Dermis microvascular lymphatic vessel endothelial cell (primary cell): ENCODE data around the gene WSB2. TPM values are rescaled to one million over a fixed set of nuclear protein-coding genes. Genes with fewer than 3 reads are reported as not detected.
"Not testable (repeated sequence)": the region's sequence is repeated elsewhere in the genome, so short reads cannot be mapped to it uniquely, and the experiment has no call there.

Source experiments
- DNase-seq, 2 donors: peaks; one replicate each; pipeline versions ENCODE4 v3.0.0 to v3.0.0-alpha.2; 2010; ENCODE audit warnings: low read depth in 2 of 2
- total RNA-seq: library from RNA; depleted of rRNA; stranded (reverse); fragments of >200 nt; gene quantifications from 2 replicates; pipeline ENCODE4 v1.2.1, GENCODE V29; 2014

The WSB2 gene
- 82.4 and 116 TPM in 2 replicates for total RNA-seq

GRCh38 chr12:118061011-118061872 lies at the start of gene WSB2:
TSS of gene WSB2 (minus strand) at chr12:118061179. CDS start at chr12:118061048, 131 bp downstream.
- peak; percentile 75 to 85 for DNase-seq

- no peak for DNase-seq
These were observed 48.1 kb upstream of the WSB2 start for GRCh38 chr12:118109088-118109487.

- DNase-seq, result no peak
These were observed 46.7 kb upstream of the WSB2 start for GRCh38 chr12:118107694-118108093.

GRCh38 chr12:118107011-118107410 lies 46.0 kb upstream of the WSB2 start:
- DNase-seq, result no peak

GRCh38 chr12:118103601-118104382 lies 42.8 kb upstream of the WSB2 start, which contains the start of gene VSIG10:
TSS of gene VSIG10 (minus strand) at chr12:118104011. CDS start at chr12:118103671, 340 bp downstream.
- DNase-seq, result peak; percentile 57 to 79

GRCh38 chr12:118103201-118103600 lies 42.2 kb upstream of the WSB2 start:
- peak in 1 of 2 donors; percentile 29 for DNase-seq

- DNase-seq, result no peak
These were observed 41.6 kb upstream of the WSB2 start for GRCh38 chr12:118102609-118103008.

GRCh38 chr12:118102070-118102469 lies 41.1 kb upstream of the WSB2 start:
- peak in 1 of 2 donors; percentile 8 for DNase-seq

- no peak for DNase-seq
These were observed 40.1 kb upstream of the WSB2 start for GRCh38 chr12:118101051-118101450.

GRCh38 chr12:118098911-118099671 lies 38.1 kb upstream of the WSB2 start:
- no peak for DNase-seq

GRCh38 chr12:118098401-118098800 lies 37.4 kb upstream of the WSB2 start:
- DNase-seq, result no peak

GRCh38 chr12:118094039-118094438 lies 33.1 kb upstream of the WSB2 start:
- DNase-seq, result no peak

- no peak for DNase-seq
These were observed 28.8 kb upstream of the WSB2 start for GRCh38 chr12:118089782-118090181.

GRCh38 chr12:118082161-118082560 lies 21.2 kb upstream of the WSB2 start:
- DNase-seq, result no peak

- DNase-seq, result not testable (repeated sequence)
These were observed 20.5 kb upstream of the WSB2 start for GRCh38 chr12:118081521-118081920.

GRCh38 chr12:118073768-118074167 lies 12.8 kb upstream of the WSB2 start:
- DNase-seq, result no peak

- DNase-seq, result no peak
These were observed 9.7 kb upstream of the WSB2 start for GRCh38 chr12:118070650-118071049.

GRCh38 chr12:118068445-118068844 lies 7.5 kb upstream of the WSB2 start:
- DNase-seq, result no peak

- DNase-seq, result no peak
These were observed 4.4 kb upstream of the WSB2 start for GRCh38 chr12:118065380-118065779.

GRCh38 chr12:118064608-118065007 lies 3.6 kb upstream of the WSB2 start:
- DNase-seq, result peak in 1 of 2 donors; percentile 19

- peak; percentile 61 to 95 for DNase-seq
These were observed 2.8 kb upstream of the WSB2 start for GRCh38 chr12:118063576-118064391.
